HepG2 (cell line): ENCODE results near the gene ETFA. TPM values are rescaled to one million over a fixed set of nuclear protein-coding genes. Genes with fewer than 3 reads are reported as not detected.

Experiments used
- ATAC-seq: fragments of 200-7000 bp; cut with Tn5 transposase; 3 replicates; pipeline ENCODE4 v1.9.1; 2020; ENCODE audit warnings: mild to moderate bottlenecking, moderate library complexity
- BruUV-seq: library from RNA; stranded (reverse); fragments of 400-500 nt; replicated peaks from 2 replicates; lab custom pipeline; 2021; lab: Mats Ljungman, UMichigan
- CTCF ChIA-PET: fragments of 300-600 bp; formaldehyde crosslinking; extraction: SDS; loops from one replicate; lab custom pipeline; 2021; ENCODE audit warnings: low total read pairs, inconsistent platforms, low intra/inter-chr PET ratio; lab: Yijun Ruan, JAX
- POLR2A ChIA-PET: fragments of 350-600 bp; sonication (Branson Sonifier 250); formaldehyde crosslinking; loops from one replicate; lab custom pipeline; 2020; ENCODE audit warnings: antibody characterized with exemption, inconsistent platforms; lab: Yijun Ruan, JAX
- DNase-seq: peaks from one replicate; pipeline ENCODE4 v3.0.0-alpha.2; 2015; ENCODE audit warnings: low spot score
- FAIRE-seq: peaks from 3 replicates; lab custom pipeline; 2011; peaks lifted over from hg19 to GRCh38; lab: Jason Lieb, UNC
- H2AFZ ChIP-seq: one replicate; pipeline ENCODE4 v1.6.1; 2011; ENCODE audit warnings: low read length, inconsistent platforms
- H3K27ac ChIP-seq: fragments of 300-600 bp; 3 replicates; pipeline ENCODE4 v1.8.0; 2011; ENCODE audit warnings: mixed run types, mild to moderate bottlenecking, mixed read lengths, low read length, inconsistent platforms; ENCODE audit not compliant: insufficient read depth; ENCODE audit errors: extremely low read length
- H3K27me3 ChIP-seq, 2 experiments: fragments of 200-600 bp in 1 of 2; 2 replicates in 1 of 2; 3 replicates in 1 of 2; pipeline versions ENCODE4 v1.6.0 to v1.8.0; 2011; ENCODE audit warnings: low read length in 2 of 2, mild to moderate bottlenecking in 2 of 2, moderate library complexity in 2 of 2, inconsistent platforms in 1 of 2; ENCODE audit not compliant: insufficient read depth in 2 of 2, control insufficient read depth in 1 of 2
- H3K36me3 ChIP-seq, 2 experiments: fragments of 200-600 bp in 1 of 2; replicated peaks in 1 of 2; 2 replicates in 1 of 2; 3 replicates in 1 of 2; pipeline versions ENCODE4 v1.5.1 to v1.8.0; 2011; ENCODE audit warnings: low read length in 2 of 2, inconsistent platforms in 1 of 2; ENCODE audit not compliant: insufficient read depth in 2 of 2, control insufficient read depth in 1 of 2
- H3K4me1 ChIP-seq: 2 replicates; pipeline ENCODE4 v1.5.1; 2012; ENCODE audit warnings: low read length, inconsistent platforms; ENCODE audit not compliant: insufficient read depth
- H3K4me2 ChIP-seq: 2 replicates; pipeline ENCODE4 v1.6.0; 2011; ENCODE audit warnings: low read depth, low read length, inconsistent platforms
- H3K4me3 ChIP-seq, 3 experiments: fragments of 200-600 bp in 1 of 3; sonication (generic), shearing (Covaris generic) in 1 of 3; replicated peaks in 1 of 3; 2 replicates each; pipeline ENCODE4 v1.5.1; 2011 to 2016; ENCODE audit warnings: low read length in 3 of 3, inconsistent platforms in 2 of 3, low read depth in 2 of 3, mild to moderate bottlenecking in 2 of 3, control low read depth in 1 of 3, mixed read lengths in 1 of 3; ENCODE audit not compliant: insufficient read depth in 1 of 3
- H3K79me2 ChIP-seq: one replicate; pipeline ENCODE4 v1.6.1; 2011; ENCODE audit warnings: low read length, inconsistent platforms; ENCODE audit not compliant: insufficient read depth
- H3K9ac ChIP-seq: 2 replicates; pipeline ENCODE4 v1.6.0; 2011; ENCODE audit warnings: mild to moderate bottlenecking, low read depth, low read length, inconsistent platforms; ENCODE audit not compliant: insufficient read depth
- H3K9me3 ChIP-seq: 2 replicates; pipeline ENCODE4 v1.5.1; 2012; ENCODE audit warnings: mild to moderate bottlenecking, low read length
- H4K20me1 ChIP-seq: 2 replicates; pipeline ENCODE4 v1.6.0; 2011; ENCODE audit warnings: inconsistent platforms, mild to moderate bottlenecking, low read length, moderate library complexity; ENCODE audit not compliant: insufficient read depth
- AGO2 ChIP-seq: fragments of 200-400 bp; formaldehyde crosslinking; optimal IDR thresholded peaks from 2 replicates; pipeline ENCODE3; 2017; ENCODE audit warnings: mild to moderate bottlenecking, low read depth, low read length, moderate library complexity
- CAMTA2 ChIP-seq: sonication (generic); formaldehyde crosslinking; IDR thresholded peaks from 2 replicates; pipeline ENCODE4 v1.4.0; 2020; ENCODE audit warnings: mild to moderate bottlenecking, missing genetic modification reagents, borderline replicate concordance
- CENPX ChIP-seq: sonication (generic); formaldehyde crosslinking; IDR thresholded peaks from 2 replicates; pipeline ENCODE4 v1.9.0; 2021; ENCODE audit warnings: mild to moderate bottlenecking, missing genetic modification reagents, moderate library complexity
- CSRNP2 ChIP-seq: sonication (generic); formaldehyde crosslinking; conservative IDR thresholded peaks from 2 replicates; pipeline ENCODE4 v1.8.0; 2022; ENCODE audit warnings: low read depth, missing genetic modification reagents
- FOSL1 ChIP-seq: sonication (generic); formaldehyde crosslinking; IDR thresholded peaks from 2 replicates; pipeline ENCODE4 v1.9.0; 2021; ENCODE audit warnings: missing genetic modification reagents, borderline replicate concordance
- HOXA7 ChIP-seq: sonication (generic); formaldehyde crosslinking; IDR thresholded peaks from 2 replicates; pipeline ENCODE4 v1.8.1; 2022; ENCODE audit warnings: mild to moderate bottlenecking, missing genetic modification reagents, moderate library complexity
- NFKB2 ChIP-seq: sonication (generic); formaldehyde crosslinking; IDR thresholded peaks from 2 replicates; pipeline ENCODE4 v1.4.0; 2020; ENCODE audit warnings: missing genetic modification reagents, borderline replicate concordance
- REXO4 ChIP-seq: sonication (generic); formaldehyde crosslinking; IDR thresholded peaks from 2 replicates; pipeline ENCODE4 v1.8.0; 2022; ENCODE audit warnings: missing genetic modification reagents, mild to moderate bottlenecking, borderline replicate concordance
- ZKSCAN8 ChIP-seq: IDR thresholded peaks from 2 replicates; pipeline ENCODE4 v1.6.1; 2016; ENCODE audit warnings: borderline replicate concordance, missing genetic modification reagents, missing compliant biosample characterization
- ZMYM4 ChIP-seq: sonication (generic); formaldehyde crosslinking; IDR thresholded peaks from 2 replicates; pipeline ENCODE4 v1.8.1; 2023; ENCODE audit warnings: mild to moderate bottlenecking, missing genetic modification reagents
- ZNF124 ChIP-seq: sonication (generic); formaldehyde crosslinking; IDR thresholded peaks from 2 replicates; pipeline ENCODE4 v1.4.0; 2020; ENCODE audit warnings: missing genetic modification reagents
- ZNF160 ChIP-seq: sonication (generic); formaldehyde crosslinking; IDR thresholded peaks from 2 replicates; pipeline ENCODE4 v1.8.0; 2022; ENCODE audit warnings: mild to moderate bottlenecking, inconsistent platforms, missing genetic modification reagents
- ZNF552 ChIP-seq: sonication (generic); formaldehyde crosslinking; IDR thresholded peaks from 2 replicates; pipeline ENCODE4 v1.9.0; 2022; ENCODE audit warnings: missing genetic modification reagents, mild to moderate bottlenecking, borderline replicate concordance
- WGBS: methylation state at CpG from one replicate; pipeline ENCODE4 v1.1.6; 2017; ENCODE audit warnings: low lambda C conversion rate; 5-methylcytosine and 5-hydroxymethylcytosine counted together
- in situ Hi-C: cut with HindIII; loops from 2 replicates; pipeline ENCODE4 v1.10.0; 2017; ENCODE audit warnings: low pct_unique_long_range_greater_than_20kb; ENCODE audit not compliant: extremely low pct_ligation_motif_present
- intact Hi-C: fragments of 100-400 bp; cut with micrococcal nuclease; formaldehyde crosslinking; loops from one replicate; pipeline ENCODE4 v1.10.0; 2022; ENCODE audit not compliant: unreplicated experiment
- polyA plus RNA-seq, 8 experiments: library from polyadenylated mRNA; depleted of rRNA in 3 of 8; stranded (reverse) in 7 of 8; unstranded in 1 of 8; fragments of >200 nt; fragmentation: Illumina TruSeq in 4 of 8; extraction: Trizol in 4 of 8; gene quantifications; 2 replicates each; pipeline versions ENCODE4 v1.2.1 to v1.2.3, GENCODE V29; 2011 to 2016; ENCODE audit warnings: low read depth in 4 of 8, missing spikeins in 1 of 8, mixed read lengths in 1 of 8; ENCODE audit not compliant: insufficient read depth in 1 of 8
- total RNA-seq, 5 experiments: library from RNA; depleted of rRNA; stranded (reverse); fragments of >200 nt; fragmentation: Illumina TruSeq; extraction: Trizol; gene quantifications; 2 replicates each; pipeline ENCODE4 v1.2.3, GENCODE V29; 2016; ENCODE audit warnings: low read depth in 1 of 5

Gene ETFA
- total and polyA plus RNA-seq, 2 of the 13 experiments (the other 11 are each of a cell fraction or from before 2014, with no cell fraction given): 291 to 396 TPM

DNA sequence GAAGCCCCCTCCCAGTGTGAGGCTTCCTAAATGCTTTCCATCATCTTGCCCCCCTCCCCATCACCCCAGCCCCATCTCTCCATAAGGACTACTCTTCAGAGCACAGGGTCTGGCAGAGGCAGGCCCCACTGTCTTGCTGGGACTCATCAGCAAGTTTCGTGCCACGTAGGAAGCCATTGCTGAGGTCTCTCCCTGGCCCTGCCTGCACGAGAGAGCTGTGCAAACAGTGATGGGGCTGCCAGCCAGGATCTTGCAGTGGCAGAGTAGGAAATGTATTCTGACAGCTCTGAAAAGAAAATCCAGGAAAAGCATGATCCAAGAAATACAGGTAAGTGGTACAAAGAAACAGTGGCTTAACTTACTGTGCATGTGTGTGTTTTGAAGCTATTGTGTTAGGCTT is 47.9 kb upstream of the ETFA start:
- ATAC-seq (no peak), DNase-seq (no peak), FAIRE-seq (no peak)
- no peak overlapping the region for H3K4me3 ChIP-seq
- no peaks in the 10 kb centered on the region for H3K9me3 ChIP-seq
- no peaks in the 10 kb centered on the region for H3K79me2 ChIP-seq
- H3K9ac ChIP-seq: no peak overlapping the region
- H3K27ac ChIP-seq: no peak overlapping the region
- no peak for TF ChIP-seq ZNF552 (CRISPR knock-in tag)
- TF ChIP-seq ZKSCAN8 (CRISPR knock-in tag): no peak
- TF ChIP-seq HOXA7 (CRISPR knock-in tag): no peak
- no peak for TF ChIP-seq CSRNP2 (CRISPR knock-in tag)
- TF ChIP-seq CAMTA2 (CRISPR knock-in tag): no peak
- no peak for TF ChIP-seq CENPX (CRISPR knock-in tag)
- H3K36me3 ChIP-seq: no peaks in the 10 kb centered on the region
- H3K4me2 ChIP-seq: no peak overlapping the region
- no peaks in the 10 kb centered on the region for H4K20me1 ChIP-seq
- BruUV-seq: no TSS peak
- 100% methylated on average over 3 of the region's 3 CpGs for WGBS
- H2AFZ ChIP-seq: no peak overlapping the region
- in situ Hi-C loops: no loop called here
- intact Hi-C loops: no loop called here
- ChIA-PET CTCF (no interaction called here), POLR2A (no interaction called here)
- H3K27me3 ChIP-seq: no peaks in the 10 kb centered on the region
- H3K4me1 ChIP-seq: no peaks in the 10 kb centered on the region

GRCh38 chr15:76358453-76358852 is 47.2 kb upstream of the ETFA start:
- Histone ChIP-seq H3K9me3 (no peaks in the 10 kb centered on the region), H3K36me3 (no peaks in the 10 kb centered on the region), H3K79me2 (no peaks in the 10 kb centered on the region), H3K27me3 (no peaks in the 10 kb centered on the region), H3K27ac (no peak overlapping the region), H3K4me1 (no peaks in the 10 kb centered on the region), H3K4me3 (no peak overlapping the region), H2AFZ (no peak overlapping the region), H4K20me1 (no peaks in the 10 kb centered on the region), H3K4me2 (no peak overlapping the region), H3K9ac (no peak overlapping the region)
- TF ChIP-seq ZMYM4 (CRISPR knock-in tag) (no peak), FOSL1 (no peak), NFKB2 (CRISPR knock-in tag) (no peak), AGO2 (no peak), REXO4 (no peak), ZNF160 (CRISPR knock-in tag) (no peak), ZNF124 (CRISPR knock-in tag) (no peak)
- ChIA-PET POLR2A (no interaction called here), CTCF (no interaction called here)
- intact Hi-C loops (no loop called here), in situ Hi-C loops (no loop called here)
- DNase-seq (no peak), FAIRE-seq (no peak), ATAC-seq (no peak)
- WGBS: 96% methylated on average over 3 of the region's 3 CpGs
- no TSS peak for BruUV-seq
